ENCODE results near the gene PIP5KL1.
"Not testable (repeated sequence)": the region's sequence is repeated elsewhere in the genome, so short reads cannot be mapped to it uniquely, and the experiment has no call there.

PIP5KL1 gene

GRCh38 chr9:127893392-127893791, 37.2 kb downstream of the PIP5KL1 start:
- no peak for DNase-seq (ENCODE audit: low read depth, low spot score)

GRCh38 chr9:127892831-127893230, 37.7 kb downstream of the PIP5KL1 start:
- no peak for DNase-seq (ENCODE audit: low read depth, low spot score)

GRCh38 chr9:127890053-127890452, 40.5 kb downstream of the PIP5KL1 start:
- no peak for DNase-seq (ENCODE audit: low read depth, low spot score)

DNA sequence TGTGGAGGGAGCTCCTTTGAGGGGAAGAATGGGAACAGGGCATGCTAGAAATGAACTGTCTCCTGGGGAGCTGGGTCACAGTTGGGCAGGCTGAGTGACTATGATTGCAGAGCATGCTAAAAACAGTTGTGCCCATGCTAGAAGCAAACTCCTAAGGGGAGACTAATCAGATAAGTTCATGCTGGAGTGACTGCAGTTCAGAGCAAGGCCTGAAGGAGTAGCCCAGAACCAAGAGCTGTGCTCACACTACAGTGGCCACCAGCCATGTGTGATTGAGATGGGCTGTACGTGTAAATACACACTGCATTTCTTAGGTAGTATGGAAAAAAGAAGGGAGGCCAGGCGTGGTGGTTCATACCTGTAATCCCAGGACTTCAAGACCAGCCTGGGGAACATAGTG, 42.8 kb downstream of the PIP5KL1 start:
- no peak for DNase-seq (ENCODE audit: low read depth, low spot score)

DNA sequence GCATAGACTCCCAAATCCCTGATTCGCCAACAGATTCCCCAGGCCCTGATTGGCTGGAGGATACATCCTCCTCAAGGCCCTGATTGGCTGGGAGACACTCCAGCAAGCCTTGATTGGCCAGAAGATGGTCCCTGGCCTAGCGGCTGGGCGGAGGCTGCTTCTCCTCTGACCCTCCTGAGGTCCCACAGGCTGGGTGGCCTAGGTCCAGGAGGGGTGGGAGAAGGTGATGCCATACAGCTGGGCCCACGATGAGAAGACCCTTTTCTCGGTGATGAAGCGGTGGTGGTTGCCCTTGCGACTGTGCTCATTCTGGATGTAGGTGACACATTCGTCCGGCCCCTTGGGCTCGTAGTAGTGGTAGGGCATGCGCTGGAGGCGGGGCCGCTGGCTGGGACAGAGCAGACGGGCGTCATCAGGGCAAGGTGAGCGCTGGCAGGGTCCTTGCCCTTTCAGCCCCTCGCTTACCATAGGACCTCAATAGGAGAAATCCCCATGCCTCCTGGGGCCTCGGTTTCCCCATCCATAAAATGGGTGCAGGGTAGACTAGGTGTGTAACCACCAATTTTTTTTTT, 44.1 kb downstream of the PIP5KL1 start:
- DNase-seq (ENCODE audit: low read depth, low spot score): no peak

DNA sequence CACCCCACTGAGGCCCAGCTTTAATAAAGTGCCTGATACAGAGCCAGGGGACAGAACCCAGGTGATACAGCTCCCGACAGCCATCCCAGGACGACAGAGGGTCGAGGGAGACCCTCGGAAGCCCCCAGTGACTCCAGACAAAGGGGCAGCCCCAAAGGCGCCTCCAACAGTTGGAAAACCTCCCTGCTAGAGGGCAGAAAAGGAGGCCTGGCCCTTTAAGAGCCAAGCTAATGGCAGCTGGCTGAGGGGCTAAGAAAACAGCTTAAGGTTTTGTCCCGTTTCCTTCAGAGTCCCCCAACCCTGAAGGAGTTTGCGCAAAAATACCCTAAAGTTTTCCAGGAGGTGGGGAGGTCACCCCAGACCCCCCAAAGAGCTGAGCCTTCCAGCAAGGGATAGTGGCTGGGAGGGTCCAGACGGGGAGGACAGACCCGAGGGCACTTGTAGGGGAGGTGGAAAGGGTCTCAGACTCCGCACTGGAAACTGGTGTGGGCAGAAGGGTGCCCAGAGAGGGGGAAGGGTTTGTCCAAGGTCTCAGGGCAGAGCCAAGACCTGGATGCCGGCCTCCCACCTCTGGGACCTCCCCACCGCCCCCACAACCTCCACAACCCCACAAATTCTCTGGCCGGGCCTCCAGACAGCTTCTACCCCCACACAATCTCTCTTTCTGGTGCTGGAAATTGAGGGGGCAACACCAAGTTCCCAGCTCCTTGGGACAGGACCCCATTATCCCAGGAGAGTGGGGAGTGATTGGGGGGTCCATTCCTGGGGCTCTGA, 44.9 kb downstream of the PIP5KL1 start:
- DNase-seq (ENCODE audit: low read depth, low spot score): no peak

DNA sequence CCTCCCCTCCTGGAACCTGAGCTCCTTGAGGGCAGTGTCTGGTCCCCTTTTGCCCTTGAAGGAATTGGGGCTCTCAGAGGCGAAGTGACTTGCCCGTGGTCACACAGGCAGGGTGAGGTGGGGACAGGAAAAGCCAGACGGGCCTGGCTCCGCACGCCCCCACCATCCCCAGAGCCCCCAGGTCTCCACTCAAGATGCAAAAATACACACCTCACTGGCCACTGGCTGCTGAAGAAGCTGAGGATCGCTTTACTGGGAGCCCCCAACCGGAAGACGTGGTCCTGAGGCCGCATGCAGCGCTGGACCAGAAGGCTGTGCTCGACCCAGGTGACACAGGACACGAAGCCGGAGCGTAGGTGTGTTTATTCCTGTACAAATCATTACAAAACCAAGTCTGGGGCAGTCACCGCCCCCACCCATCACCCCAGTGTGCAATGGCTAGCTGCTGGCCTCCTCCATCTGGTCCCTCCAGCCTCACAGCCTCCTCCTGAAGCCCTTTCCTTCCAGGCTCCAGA, 45.5 kb downstream of the PIP5KL1 start:
- no peak for DNase-seq (ENCODE audit: low read depth, low spot score)

DNA sequence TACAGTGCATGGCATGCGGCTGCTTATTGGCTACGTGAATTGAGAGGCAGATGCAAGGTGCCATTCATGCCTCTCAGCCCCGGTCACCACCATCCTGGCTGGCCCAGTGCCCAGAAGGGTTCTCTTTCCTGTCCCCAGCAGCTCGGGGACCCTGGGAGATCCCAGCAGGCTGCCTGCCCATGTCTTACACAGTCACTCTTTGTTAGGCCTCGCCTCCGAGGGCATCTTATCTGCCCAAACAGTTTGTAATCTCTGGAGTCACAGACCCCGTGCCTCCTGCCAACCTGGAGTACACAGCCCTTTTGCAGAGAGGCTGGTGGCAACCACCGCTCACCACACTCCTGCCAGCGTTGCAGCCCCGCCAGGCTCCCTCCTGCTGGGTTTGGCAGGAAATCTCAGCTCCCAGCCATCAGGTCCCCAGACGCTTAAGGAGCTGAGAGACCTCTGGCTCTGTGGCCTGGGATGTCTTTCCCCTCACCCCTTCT, 46.1 kb downstream of the PIP5KL1 start:
- no peak for DNase-seq (ENCODE audit: low read depth, low spot score)

DNA sequence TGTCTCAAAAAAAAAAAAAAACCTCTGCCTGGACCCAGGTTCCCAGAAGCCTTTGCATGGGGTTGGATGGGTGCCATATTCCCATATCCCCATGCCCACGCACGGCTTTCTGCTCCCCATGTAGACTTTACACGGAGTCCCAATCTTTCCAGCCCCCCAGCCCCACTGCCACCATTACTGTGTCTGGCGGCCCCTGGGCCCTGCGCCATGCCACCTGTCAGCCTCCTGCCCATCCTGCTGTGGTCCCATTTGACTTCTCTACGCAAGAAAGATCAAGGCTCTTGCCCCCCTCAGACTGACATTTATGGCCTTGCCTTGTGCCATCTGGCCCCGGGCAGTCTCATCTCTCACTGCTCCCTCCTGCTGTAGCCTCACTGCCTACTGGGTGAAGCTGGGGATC, 46.6 kb downstream of the PIP5KL1 start:
- DNase-seq (ENCODE audit: low read depth, low spot score): no peak

DNA sequence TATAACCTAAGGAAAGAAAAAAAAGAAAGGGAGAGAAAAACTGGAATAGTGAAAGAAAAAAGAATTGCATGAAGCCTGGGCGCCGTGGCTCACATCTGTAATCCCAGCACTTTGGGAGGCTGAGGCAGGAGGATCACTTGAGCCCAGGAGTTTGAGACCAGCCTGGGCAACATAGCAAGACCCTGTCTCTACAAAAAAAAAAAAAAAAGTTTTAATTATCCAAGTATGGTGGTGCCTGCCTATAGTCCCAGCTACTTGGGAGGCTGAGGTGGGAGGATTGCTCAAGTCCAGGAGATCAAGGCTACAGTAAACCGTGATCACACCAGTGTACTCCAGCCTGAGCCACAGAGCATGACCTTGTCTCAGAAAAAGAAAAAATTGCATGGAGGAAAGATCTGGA, 48.9 kb downstream of the PIP5KL1 start:
- DNase-seq (ENCODE audit: low read depth, low spot score): not testable (repeated sequence)

- no peak for DNase-seq (ENCODE audit: low read depth, low spot score)
Measured at GRCh38 chr9:127880143-127880542, 50.4 kb downstream of the PIP5KL1 start.

DNA sequence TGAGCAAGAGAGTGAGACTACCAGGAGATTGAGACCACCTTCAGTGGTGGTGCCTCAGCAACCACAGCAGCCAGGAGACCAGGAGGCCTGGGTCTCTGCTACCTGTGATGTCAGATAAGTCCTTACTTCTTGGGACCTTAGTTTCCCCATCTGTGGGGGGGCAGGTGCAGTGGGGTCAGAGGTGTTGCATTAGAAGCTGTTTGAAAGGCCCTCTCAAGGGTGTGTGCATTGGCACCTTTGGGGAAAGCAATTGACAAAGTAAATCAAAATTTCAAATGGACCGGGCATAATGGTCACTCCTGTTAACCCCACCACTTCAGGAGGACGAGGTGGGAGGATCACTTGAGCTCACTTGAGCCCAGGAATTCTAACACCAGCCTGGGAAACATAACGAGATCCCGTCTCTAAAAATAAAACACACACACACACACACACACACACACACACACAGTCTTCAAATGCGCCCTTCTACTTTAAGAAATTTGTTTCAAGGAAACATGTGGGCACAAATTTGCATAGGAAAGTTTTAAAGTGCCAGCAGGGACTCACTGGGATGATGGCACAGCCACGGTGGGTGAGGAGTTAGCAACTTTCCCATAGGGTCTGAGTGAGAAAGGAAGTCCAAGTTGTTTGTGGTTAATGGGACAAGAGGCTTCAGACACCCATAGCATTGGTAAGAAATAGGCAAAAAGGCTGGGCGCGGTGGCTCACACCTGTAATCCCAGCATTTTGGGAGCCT, 51.8 kb downstream of the PIP5KL1 start:
- no peak for DNase-seq (ENCODE audit: low read depth, low spot score)

DNA sequence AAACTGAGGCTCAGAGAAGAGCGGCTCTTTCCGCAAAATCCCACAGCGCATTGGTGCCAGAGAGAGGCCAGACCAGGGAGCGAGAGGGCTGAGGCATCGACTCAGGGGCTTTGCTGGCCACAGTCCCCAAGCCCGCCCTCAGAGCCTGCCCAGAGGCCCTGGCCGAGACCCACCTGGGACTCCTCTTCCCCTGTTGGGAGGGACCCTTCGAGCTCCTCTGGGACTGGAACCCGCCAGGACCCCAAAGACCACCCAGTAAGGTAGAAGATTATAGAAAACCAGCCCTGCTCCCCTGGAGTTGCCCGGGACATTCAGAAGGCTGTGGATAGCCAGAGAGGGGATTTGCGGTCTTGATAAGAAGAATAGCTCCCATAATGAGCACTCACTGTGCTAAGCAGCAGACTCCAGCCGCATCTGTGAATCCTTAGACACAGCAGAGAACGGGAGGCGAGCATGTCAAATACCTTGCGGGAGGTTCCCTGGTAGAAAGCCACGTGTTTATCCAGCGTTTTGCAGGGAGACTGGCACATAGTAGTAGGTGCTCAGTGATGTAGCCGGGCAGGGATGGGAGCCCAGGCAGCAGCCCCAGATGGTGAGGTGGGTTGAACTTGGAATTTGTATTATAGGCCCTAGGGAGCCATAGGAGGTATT, 52.5 kb downstream of the PIP5KL1 start:
- DNase-seq (ENCODE audit: low read depth, low spot score): no peak

DNA sequence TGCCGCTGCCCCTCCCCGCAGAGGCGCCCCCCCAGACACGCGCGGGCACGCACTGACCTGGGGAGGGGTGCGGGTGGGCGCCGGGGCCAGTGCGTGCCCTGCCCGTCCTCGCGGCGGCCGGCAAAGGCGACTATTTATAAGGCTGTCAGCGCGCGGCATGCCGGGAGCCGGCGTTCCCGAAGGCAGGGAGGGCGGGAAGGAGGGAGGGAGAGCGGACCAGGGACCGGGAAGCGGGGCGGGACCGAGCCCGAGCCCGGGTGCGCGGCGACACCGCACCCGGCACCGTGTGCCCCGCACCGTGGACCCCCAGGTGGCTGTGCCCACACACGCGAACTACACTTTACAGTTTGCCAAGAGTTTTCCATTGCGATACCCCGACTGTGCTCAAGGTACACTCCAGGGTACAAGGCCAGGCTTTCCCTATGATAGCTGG, 53.0 kb downstream of the PIP5KL1 start, which contains the start of gene AK1:
AK1 (minus strand) TSS at position 110 of the 433 bp plus-strand sequence. CDS start 3,058 bp downstream, outside the sequence.
- no peak for DNase-seq (ENCODE audit: low read depth, low spot score)

- DNase-seq (ENCODE audit: low read depth, low spot score): no peak
Measured at GRCh38 chr9:127876764-127877562, 53.6 kb downstream of the PIP5KL1 start.

DNA sequence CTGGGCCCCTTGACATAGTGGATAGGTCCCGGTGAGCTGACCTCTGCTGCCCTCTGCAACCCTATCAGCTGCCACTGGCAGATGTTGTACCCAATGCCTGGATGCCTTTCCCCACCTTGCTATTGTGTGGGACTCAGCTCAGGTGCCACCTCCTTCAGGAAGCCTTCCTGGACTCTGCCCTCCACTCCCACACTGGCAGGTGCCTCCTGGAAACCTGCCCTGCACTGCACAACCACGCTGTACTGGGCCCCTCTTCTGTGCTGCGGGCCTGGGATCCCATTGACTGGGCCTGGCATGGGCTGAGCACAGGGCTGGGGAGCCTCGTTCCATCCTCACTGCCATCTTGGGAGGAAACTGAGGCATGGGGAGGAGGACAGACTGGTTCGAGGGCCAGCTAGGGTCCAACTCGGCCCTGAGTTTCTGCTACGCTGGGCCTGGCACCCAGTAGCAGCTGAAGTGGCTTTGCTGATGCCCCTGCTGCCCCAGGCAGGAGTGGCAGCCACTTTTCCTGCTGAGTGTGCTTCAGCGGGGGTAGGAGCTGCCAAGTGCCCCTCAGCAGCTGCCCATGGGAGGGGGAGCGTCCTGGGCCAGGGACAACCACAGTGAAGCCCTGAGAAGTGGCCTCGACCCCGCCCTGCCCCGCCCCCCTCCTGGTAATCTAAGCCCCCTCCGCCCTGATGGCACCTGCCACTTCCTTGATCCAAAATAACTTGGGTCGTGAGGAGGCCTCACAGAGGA, 54.4 kb downstream of the PIP5KL1 start:
- no peak for DNase-seq (ENCODE audit: low read depth, low spot score)

- no peak for DNase-seq (ENCODE audit: low read depth, low spot score)
Measured at GRCh38 chr9:127875306-127875966, 55.1 kb downstream of the PIP5KL1 start.

DNA sequence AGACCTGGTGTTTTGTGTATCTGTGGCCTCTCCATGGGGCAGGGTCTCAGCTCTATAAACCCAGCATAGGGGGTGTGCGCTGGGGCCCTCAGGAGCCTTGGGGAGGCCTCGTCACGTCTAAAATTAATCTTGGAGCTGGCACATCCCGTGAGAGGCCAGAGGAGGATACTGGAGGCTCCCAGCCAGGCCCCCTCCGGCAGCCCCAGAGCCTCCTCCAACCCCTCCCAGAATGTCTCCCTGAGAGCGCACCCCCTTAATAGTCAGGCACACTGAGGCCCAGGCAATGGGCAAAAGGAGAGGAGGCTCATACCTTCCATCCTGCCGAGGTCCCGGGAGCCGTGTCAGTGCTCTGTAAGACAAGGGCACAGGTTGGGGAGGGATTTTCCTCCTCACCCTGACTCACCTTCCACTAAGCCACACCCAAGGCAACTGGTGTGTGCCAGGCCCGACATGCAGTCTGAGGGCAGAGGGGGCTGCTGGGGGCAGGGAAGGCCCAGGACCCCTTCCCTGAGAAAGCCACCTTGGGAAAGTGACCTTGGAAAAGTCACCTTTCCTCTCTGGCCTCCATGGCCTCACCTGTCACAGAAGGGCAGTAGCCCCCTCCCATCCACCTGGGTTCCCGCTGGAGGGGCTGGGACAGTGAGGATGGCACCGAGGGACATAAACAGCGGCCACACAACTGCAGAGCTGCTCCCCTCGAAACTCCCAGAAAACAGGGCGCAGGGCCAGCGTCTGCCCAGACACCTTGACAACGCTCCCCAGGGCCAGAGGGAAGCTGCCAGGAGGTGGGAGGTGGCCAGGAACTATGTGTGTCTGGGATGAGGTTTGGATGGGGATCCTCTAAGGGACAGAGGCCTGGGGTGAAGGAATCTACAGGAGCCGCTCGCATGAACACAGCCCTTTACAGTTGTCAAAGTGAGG, 56.0 kb downstream of the PIP5KL1 start:
- no peak for DNase-seq (ENCODE audit: low read depth, low spot score)

DNA sequence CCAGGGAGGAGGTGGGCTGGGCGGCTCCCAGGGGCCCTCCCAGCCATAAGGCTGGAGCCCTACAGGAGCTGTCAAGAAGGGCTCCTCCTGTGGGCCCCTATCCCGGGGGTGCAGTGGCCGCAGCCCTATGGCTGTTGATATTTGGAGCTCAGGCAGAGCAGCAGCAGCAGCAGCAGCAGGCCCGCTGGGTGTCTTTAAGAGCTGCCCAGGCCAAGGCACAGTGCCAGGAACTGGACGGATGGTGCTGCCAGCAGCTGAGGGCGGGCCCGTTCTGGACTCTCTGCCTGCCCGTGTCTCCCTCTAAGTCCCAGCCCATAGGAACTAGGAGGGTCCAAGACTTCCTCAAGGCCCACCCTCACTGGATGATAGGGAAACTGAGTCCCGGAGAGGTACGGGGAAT, 56.7 kb downstream of the PIP5KL1 start:
- DNase-seq (ENCODE audit: low read depth, low spot score): no peak
